Tibial nerve (tissue), 3 donors: ENCODE measurements around the gene PCDHGB6.
"Not testable (repeated sequence)": the region's sequence is repeated elsewhere in the genome, so short reads cannot be mapped to it uniquely, and the experiment has no call there.

ENCODE experiments used
- POLR2A ChIP-seq, 2 donors: fragments of 450-650 bp; IDR thresholded peaks; one replicate each; pipeline ENCODE4 v1.6.1; 2017; ENCODE audit warnings: antibody characterized with exemption in 2 of 2, mild to moderate bottlenecking in 2 of 2, moderate library complexity in 2 of 2
- TF ChIP-seq, protein P1 (sequence below), 5 experiments: fragments of 200-600 bp in 3 of 5; fragments of 450-650 bp in 2 of 5; sonication (generic) in 3 of 5; IDR thresholded peaks; one replicate each; pipeline ENCODE4 v1.5.1; 2016 to 2019; ENCODE audit warnings: antibody characterized with exemption in 5 of 5, mild to moderate bottlenecking in 3 of 5, moderate library complexity in 2 of 5

DNA sequence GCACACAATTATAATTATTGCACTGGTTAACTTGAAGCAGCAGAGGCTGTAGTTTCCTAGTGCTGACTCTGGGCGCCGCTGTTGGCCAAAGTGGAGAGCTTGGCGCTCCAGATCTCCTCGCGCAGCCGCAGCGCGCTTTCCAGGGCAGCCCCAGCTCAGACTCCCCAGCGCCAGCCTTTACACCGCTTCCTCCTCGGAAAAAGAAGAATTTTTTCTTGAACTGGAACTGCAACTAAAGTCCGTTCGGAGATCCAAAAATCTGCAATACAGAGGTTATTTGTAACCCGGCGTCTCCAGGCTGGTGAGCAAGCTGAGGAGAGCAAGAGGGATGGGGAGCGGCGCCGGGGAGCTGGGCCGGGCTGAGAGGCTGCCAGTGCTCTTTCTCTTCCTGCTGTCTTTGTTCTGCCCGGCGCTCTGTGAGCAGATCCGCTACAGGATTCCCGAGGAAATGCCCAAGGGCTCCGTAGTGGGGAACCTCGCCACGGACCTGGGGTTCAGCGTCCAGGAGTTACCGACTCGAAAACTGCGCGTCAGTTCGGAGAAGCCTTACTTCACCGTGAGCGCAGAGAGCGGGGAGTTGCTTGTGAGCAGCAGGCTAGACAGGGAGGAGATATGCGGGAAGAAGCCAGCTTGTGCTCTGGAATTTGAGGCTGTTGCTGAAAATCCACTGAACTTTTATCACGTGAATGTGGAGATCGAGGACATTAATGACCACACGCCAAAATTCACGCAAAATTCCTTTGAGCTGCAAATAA, 20.1 kb upstream of the PCDHGB6 start, which contains the start of gene PCDHGB4:
- TF ChIP-seq, protein P1, sequence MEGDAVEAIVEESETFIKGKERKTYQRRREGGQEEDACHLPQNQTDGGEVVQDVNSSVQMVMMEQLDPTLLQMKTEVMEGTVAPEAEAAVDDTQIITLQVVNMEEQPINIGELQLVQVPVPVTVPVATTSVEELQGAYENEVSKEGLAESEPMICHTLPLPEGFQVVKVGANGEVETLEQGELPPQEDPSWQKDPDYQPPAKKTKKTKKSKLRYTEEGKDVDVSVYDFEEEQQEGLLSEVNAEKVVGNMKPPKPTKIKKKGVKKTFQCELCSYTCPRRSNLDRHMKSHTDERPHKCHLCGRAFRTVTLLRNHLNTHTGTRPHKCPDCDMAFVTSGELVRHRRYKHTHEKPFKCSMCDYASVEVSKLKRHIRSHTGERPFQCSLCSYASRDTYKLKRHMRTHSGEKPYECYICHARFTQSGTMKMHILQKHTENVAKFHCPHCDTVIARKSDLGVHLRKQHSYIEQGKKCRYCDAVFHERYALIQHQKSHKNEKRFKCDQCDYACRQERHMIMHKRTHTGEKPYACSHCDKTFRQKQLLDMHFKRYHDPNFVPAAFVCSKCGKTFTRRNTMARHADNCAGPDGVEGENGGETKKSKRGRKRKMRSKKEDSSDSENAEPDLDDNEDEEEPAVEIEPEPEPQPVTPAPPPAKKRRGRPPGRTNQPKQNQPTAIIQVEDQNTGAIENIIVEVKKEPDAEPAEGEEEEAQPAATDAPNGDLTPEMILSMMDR (IDR thresholded peaks at IDR 0.05), result peak in 2 of 5 experiments; percentile 17 to 29
- not testable (repeated sequence) for TF ChIP-seq POLR2A (IDR thresholded peaks at IDR 0.05)
